Fibroblast of skin of back (primary cell): ENCODE data around the gene PIWIL4.
"Not testable (repeated sequence)": the region's sequence is repeated elsewhere in the genome, so short reads cannot be mapped to it uniquely, and the experiment has no call there.

Experiments used
- DNase-seq: peaks from one replicate; pipeline ENCODE4 v3.0.0-alpha.2; 2013

PIWIL4 gene

DNA sequence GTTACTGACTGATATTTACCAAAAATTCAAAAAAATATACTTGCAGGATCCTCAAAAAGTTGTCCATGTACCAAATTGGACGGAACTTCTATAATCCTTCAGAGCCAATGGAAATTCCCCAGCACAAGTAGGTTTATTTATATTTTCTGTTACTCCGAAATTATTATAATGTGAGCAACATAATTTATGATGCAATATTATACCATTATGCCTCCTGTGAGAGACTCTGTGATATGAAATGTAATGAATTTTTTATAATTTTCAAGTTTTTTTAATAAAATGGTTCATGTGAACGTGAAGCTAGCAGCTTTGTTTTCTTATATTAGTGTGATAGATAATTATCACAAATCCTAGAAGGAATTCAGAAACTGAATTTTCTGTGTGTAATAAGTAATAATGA is 18.2 kb downstream of the PIWIL4 start:
- no peak for DNase-seq

DNA sequence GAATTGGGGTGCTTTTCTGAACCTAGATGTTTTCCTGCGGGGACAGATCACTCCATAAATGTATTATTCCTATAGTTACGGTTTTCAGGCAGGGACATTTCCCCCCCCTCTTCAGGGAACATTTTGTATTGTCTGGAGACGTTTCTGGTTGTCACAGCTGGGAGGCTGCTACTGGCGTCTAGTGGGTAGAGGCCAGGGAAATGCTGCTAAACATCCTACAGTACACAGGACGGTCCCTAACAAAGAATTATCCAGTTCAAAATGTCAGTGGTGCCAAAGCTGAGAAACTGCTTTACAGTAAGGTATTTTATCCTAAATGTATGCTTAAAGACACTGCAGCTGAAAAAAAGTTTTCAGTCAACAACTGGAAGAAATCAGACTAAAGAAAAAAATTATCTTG is 19.4 kb downstream of the PIWIL4 start:
- no peak for DNase-seq

DNA sequence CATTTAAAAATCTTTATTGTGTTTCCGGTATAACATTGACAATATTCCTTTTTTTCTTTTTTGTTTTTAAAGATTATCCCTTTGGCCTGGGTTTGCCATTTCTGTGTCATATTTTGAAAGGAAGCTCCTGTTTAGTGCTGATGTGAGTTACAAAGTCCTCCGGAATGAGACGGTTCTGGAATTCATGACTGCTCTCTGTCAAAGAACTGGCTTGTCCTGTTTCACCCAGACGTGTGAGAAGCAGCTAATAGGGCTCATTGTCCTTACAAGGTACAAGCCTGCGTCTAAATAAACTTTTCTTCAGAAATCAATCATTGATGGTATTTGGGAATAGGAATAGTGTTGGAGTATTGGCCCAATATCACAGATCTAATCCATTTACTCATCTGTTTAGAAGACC is 19.8 kb downstream of the PIWIL4 start:
- no peak for DNase-seq

DNA sequence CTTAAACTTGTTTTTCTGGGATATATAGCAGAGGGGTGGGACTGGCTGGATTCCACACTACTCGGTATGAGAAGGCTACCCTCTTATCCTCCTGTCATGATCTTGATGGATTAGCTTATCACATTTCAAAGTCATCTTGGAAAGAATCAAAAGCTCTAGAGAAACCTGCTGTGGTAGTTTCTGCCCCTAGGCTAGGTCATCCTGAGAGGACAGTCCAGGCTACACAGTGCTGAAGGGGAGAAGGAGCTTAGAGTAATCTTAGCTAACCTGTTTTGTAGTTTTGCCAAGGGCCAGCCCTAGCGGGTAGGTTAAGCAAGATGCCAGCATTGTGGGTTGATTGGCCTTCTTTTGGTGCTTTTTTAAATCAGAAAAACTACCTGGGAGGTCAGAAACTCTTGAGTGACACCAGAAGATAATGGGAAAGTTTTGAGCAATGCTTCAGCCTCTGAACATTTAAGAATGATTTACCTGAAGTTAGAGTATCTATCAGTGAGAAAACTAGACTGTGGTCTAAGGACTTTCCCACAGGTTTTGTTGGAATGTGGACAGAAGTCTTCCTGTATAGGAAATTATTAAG is 21.3 kb downstream of the PIWIL4 start:
- DNase-seq: no peak

DNA sequence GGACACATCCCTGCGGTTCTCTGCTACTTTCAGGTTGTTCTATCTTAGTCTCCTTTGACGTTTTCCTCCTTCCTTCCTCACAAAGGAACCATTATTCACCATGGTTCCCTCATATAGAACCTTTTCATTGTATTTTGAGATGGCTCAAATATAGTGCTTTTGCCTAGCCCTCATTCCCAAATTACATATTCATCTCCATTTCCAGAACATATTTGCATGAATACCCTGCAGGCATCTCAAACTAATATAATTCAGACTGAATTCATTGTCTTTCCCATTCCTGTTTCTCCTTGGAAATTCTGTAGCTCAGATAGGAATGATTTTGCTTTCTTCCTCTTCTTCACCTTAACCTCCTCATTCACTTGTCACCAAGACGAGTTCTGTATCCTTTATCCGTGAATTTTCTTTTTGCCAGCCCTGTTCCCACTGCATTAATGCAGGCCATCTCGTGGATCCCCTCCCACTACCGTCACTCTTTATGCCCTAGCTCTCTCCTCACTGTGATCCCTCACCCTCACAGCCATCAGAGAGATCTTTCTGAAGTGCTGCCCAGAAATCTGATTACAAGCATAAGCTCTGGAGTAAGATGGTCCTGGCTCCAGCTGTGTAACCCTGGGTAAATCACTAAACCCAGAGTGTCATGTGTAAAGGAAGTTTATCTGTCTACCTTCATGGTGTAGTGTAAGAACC is 23.3 kb downstream of the PIWIL4 start:
- DNase-seq: no peak

DNA sequence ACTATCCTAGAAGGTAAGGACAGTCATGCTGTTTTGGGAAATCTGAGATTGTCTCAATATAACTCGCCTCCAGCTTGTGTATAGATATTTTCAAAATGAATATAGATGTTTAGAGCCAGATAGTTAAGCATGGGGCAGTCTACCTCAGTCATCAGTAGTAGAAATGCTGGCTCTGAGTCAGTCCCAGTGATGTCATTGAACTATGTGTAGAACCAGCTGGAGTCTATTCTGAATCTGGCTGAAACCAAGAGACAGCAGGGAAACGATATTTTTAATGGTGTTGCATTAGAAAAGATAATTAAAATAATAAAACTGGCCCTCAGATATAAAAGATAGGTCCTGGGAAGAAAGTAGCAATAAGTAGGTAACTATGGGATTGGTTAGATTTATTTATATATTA is 25.9 kb downstream of the PIWIL4 start:
- peak; percentile 26 for DNase-seq

DNA sequence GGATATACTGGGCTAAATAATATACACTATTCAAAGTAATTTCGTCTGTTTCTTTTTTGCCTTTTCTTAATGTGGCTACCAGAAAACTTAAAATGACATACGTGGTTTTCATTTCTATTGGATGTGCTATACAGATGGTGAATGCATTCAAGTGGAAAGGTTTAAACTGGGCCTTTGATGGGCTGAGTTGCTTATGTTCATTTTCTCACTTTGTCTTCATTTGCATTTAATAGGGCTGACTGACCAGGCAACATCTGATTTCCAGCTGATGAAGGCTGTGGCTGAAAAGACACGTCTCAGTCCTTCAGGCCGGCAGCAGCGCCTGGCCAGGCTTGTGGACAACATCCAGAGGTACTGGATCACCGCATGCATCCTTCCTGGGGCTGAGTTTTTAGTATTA is 27.9 kb downstream of the PIWIL4 start:
- DNase-seq: no peak

DNA sequence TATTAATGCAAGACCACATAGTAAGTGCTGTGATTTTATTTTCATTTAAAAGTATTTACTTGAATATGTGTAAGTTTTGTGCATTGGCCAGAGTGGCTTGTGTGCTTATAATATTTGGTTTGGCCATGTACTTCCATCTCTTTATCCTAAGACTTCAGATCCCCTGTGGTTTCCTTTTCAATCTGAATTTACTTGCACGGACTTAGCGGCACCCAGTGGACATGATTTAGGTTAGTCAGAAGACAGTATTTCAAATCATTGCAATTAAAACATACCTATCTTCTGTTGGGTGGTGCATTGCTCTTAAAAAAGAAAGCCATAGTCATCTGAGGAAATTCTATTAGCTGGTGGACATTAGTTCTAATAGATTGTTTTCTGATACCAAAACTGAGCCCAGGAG is 30.7 kb downstream of the PIWIL4 start:
- no peak for DNase-seq

DNA sequence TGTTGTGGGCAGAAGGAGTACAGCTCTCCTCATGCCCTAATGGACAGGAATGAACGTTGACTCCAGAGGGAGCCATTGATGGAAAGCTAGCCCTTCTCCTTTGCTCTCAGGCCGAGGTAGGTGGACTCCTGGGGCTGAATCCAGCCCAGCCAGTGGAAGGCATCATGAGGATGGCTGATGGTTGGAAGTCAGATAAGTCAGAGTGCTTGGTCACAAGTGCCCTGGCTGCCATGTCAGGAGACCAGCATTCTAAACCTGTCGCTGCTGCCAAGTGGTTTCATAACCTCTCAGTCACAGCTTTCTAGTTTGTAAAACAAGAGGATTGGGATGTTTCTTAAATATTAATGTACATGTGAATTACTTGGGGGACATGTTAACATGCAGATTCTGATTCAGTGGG is 32.3 kb downstream of the PIWIL4 start:
- DNase-seq: no peak

DNA sequence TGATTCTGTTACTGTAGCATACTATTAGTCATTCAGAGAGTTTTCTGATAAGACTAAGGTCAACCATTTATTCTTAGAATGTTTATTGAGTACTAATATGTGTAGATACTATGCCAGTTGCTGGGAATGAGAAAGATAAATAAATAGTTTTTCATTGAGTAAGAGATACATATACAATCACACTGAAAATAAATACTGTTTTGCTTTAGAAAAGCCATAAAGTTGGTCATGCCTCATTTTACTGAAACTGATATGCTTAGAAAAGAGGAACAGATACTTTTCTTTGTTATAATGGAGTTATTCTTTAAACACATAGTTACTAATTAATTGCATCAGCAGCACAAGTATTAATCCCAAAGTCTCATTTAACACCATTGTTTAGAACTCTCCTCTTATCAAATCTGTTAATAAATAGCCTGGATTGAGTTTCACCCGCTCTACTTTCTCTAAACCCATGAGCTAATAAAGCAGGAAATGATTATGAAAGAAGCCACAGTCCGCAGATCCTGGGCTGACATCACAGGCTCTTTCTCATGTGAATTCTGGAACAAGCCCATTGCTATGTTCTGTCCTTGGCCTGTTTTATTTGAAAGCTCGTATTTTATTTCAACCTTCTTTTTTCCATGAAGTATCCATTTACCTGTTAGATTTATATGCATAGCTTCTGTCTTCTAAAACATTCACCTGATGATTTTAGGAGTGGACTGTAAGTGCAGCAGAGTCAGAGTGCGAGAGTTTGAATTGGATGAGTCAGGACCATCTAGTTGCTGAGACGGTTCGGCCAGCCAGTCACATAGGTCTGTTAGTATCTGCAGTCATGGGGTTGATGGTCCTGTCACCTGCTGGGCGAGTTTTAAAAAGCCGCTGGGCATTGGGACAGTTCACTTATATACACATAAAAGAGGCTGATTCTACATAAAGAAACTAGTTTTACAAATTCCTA is 35.5 kb downstream of the PIWIL4 start:
- peak; percentile 71 for DNase-seq

DNA sequence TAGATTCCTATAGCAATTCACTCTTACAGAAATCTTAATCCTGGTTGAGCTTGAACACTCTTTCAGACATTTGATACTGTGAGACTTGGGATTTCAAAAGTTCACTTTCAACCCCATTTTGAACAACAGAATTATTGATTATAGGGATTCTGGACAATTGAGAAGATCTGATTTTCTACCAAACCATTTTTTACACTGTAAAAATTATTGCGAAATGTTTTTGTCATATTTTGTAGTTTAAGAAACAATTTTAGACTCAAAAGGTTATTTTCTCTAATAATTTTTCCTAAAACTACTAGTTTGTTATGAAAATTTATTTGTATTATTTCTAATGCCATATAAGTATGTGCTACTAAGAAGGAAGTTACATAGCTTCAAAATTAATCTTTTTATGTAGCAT is 36.4 kb downstream of the PIWIL4 start:
- DNase-seq: no peak

DNA sequence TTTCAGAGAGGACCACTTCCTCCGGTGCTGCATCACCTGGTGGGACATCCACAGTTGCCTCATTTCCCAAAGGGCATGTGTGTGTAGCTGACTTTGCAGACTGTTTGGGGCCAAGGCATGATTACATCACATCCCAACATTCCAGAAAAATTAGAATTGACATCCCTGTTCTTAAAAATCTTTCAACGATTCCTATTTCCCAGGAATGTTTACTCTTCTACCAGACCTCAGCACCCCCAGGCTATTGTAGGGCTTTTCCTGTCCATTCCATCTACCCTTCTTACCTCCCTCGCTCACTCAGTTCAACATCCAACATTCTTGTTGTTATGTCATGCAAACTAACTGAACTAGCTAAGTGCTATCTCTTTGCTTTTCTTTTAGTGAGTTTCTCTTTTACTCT is 37.3 kb downstream of the PIWIL4 start:
- DNase-seq: peak; percentile 46

DNA sequence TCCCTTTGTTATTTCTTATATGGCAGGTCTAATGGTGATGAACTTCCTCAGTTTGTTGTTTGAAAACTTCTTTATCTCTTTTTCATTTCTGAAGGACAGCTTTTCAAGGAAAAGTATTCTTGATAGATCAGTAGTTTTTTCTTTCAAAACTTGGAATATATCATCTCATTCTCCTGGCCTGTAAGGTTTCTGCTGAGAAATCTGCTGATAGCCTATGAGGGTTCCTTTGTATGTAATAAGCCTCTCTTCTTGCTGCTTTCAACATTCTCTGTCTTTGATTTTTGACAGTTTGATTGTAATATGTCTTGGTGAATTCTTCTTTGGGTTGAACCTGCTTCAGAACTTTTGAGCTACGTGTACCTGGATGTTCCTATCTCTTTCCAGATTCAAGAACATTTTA is 46.0 kb downstream of the PIWIL4 start:
- no peak for DNase-seq

DNA sequence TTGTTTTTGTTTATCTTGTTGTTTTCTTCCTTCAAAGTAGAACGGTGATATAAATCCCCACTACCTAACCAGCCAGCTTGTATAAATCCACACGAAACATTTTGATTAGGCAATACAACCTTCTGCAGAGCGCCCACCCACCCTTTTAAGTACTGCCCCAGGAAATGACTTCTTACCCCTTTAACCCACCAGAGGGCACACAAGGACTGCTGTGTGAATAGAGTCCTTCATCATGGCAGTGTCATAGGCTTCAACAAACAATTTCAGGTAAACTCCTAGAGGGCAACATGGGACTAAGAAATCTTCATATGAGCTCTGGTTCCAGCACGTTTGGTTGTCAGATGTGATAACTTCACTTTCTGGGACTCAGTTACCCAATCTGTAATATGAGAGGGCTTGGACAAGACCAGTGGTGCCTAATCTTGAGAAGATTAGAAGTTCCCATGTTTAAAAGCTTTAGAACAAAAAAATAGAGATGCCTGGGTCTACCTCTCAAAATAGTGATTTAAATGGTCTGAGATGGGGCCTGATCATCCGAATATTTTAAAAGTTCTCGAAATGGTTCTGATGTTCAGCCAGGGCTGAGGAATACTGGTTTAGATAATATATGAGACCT is 56.1 kb downstream of the PIWIL4 start:
- DNase-seq: peak; percentile 72

DNA sequence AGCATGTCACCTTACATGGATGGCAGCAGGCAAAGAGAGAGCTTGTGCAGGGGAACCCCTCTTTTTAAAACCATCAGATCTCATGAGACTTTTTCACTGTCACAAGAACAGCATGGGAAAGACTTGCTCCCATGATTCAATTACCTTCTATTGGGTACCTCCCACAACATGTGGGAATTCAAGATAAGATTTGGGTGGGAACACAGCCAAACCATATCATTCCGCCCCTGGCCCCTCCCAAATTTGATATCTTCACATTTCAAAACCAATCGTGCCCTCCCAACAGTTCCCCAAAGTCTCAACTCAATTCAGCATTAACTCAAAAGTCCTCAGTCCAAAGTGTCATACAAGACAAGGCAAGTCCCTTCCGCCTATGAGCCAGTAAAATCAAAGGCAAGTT is 58.3 kb downstream of the PIWIL4 start:
- DNase-seq: not testable (repeated sequence)

DNA sequence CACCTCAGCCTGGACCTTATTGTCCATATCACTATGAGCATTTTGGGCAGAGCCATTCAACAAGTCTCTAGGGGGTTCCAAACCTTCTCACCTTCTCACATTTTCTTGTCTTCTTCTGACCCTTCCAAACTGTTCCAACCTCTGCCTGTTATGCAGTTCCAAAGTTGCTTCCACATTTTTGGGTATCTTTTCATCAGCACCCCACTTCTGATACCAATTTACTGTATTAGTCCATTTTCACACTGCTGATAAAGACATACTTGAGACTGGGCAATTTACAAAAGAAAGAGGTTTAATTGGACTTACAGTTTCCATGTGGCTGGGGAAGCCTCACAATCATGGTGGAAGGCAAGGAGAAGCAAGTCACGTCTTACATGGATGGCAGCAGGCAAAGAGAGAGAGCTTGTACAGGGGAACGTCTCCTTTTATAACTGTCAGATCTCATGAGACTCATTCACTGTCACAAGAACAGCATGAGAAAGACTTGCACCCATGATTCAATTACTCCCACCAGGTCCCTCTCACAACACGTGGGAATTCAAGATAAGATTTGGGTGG is 59.9 kb downstream of the PIWIL4 start:
- DNase-seq: not testable (repeated sequence)

DNA sequence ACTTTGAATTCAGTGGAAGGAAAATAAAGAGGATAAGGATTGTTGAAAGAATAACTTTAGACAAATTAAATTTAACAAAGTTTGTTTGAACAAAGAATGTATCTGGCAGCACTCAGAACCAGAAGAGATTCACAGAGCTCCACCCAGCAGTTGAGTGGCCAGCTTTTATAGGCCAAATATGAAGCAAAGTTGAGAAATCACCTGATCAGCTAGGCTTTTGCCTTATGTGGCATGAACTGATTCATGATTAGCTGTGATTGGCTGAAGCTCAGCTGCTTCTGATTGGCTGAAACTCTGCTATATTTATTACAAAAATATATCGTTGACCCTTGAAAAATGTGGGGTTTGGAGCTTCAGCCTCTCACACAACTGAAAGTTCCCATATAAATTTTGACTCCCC is 62.6 kb downstream of the PIWIL4 start:
- no peak for DNase-seq

DNA sequence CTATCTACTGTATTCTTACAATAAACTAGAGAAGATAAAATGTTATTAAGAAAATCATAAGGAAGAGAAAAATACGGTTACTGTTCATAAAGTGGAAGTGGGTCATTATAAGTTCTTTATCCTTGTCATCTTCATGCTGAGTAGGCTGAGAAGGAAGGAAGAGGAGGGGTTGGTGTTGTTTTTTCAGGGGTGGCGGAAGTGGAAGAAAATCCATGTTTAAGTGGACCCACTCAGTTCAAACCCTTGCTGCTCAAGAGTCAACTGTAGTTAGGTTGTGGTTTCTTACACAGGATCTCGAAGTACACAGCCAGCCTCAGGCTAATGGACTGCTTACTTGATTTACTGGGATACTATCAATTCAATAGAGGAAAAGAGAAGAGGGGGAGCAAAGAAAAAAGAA is 63.1 kb downstream of the PIWIL4 start:
- no peak for DNase-seq

DNA sequence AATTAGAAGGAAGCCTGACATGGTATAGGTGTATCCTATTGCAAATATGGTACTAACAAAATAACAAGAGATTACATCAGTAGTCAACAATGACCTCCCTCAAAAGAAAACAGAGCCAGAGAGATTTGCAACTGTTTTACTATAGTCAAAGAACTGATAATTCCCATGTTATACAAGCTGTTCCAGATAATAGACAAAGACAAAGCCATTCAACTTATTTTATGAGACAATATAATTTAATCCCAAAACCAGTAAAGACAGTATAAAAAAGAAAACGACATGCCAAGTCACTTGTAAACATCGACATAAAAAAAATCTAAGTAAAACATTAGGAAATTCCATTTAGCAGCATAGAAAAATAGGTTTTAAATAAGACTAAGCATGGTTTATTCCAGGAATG is 65.2 kb downstream of the PIWIL4 start:
- no peak for DNase-seq

DNA sequence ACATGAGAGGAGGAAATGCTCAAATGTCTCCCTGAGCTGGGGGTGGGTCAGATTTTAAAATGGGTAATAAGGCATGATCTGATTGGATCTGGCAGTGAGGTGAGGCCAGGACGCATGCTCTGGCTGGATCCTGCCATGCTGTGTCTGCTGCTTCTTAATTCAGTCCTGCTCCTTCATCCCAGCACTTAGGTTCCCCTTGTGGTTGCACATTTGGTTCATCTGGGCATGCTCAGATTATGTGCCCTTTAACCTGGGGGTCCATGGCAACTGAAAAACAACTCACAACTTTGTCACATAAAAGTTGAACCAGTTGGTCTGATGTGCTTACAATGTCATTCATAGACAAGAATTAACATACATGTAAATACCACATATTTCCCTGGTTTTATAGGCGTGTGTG is 67.9 kb downstream of the PIWIL4 start:
- no peak for DNase-seq

DNA sequence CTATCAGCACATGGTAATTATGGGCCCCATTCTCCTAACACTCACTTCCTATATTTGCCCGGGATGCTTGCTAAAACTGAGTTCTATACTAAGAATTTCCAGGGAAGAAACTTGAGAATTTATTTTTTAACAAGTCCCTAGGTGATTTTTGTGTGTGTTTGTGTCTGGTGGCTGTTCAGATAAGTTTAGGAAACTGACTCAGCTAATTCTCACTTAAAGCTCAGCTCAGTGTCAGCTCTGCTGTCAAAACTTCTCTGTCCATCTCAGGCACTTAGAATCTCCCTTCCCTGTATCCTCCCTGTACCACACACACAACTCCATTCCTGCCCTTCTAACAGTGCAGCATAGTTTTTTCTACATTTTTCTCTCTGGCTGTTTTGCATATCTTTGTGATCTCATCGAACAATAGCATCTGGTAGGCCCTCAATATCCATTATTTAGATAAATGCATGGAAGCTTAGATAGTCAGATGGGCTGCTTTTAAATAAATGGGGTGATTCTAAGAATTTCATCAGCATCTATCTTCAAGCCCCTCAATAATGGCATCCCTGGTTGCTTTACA is 69.3 kb downstream of the PIWIL4 start:
- no peak for DNase-seq

DNA sequence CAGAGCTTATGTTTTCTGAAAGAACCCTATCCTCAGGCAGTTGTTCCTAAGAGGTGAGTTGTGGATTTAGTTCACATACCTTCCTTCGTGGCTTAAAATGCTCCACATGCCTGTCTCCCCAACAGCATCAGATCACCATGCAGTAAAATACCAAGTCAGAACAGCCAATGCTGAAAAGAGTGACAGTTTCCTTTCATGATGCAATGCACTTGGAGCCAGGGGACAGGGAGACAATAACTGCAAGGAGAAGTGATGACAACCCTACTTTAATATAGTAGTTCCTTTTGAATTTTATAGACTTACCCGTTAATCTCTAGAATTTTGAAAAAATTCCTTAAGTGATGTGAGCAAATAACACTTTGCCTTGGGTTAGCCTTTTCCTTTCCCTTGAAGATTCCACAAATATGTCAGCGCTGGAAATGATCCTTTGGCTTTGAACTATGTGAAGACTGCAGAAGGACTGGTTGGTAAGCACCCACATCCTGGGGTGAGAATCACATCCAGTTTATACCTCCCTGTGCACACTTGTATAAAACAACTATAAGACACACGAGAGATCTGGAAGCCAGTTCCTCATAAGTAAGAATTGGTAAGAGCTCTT is 71.2 kb downstream of the PIWIL4 start:
- peak; percentile 30 for DNase-seq
